NT2/D1 (cell line): ENCODE data around the gene LSM3.

Experiments used
- DNase-seq: peaks from one replicate; pipeline ENCODE4 v3.0.0-alpha.2; 2011; ENCODE audit warnings: low read depth, low spot score
- H3K27me3 ChIP-seq: 2 replicates; pipeline ENCODE4 v1.6.0; 2011; ENCODE audit warnings: mild to moderate bottlenecking; ENCODE audit not compliant: insufficient read length, insufficient read depth
- H3K36me3 ChIP-seq: 2 replicates; pipeline ENCODE4 v1.6.1; 2011; ENCODE audit warnings: mild to moderate bottlenecking, low read length, mixed read lengths; ENCODE audit not compliant: insufficient read depth, insufficient read length
- H3K4me1 ChIP-seq: 2 replicates; pipeline ENCODE4 v1.5.1; 2011; ENCODE audit not compliant: insufficient read depth, insufficient read length
- H3K4me3 ChIP-seq: 2 replicates; pipeline ENCODE4 v1.5.1; 2011; ENCODE audit warnings: low read depth; ENCODE audit not compliant: insufficient read length
- H3K9ac ChIP-seq: 2 replicates; pipeline ENCODE4 v1.6.0; 2011; ENCODE audit warnings: low read depth; ENCODE audit not compliant: insufficient read length
- H3K9me3 ChIP-seq: 2 replicates; pipeline ENCODE4 v1.5.1; 2011; ENCODE audit warnings: mild to moderate bottlenecking, low read length; ENCODE audit not compliant: insufficient read depth
- SUZ12 ChIP-seq: IDR thresholded peaks from 2 replicates; pipeline ENCODE4 v1.6.1; 2011; ENCODE audit not compliant: insufficient read length, insufficient read depth; ENCODE audit errors: extremely low read depth
- YY1 ChIP-seq: IDR thresholded peaks from 2 replicates; pipeline ENCODE4 v1.6.1; 2011; ENCODE audit not compliant: insufficient read length, insufficient read depth
- ZNF274 ChIP-seq: IDR thresholded peaks from 2 replicates; pipeline ENCODE4 v1.6.1; 2011; ENCODE audit warnings: mild to moderate bottlenecking, low read depth, low read length

The LSM3 gene

GRCh38 chr3:14133188-14133800 lies 45.3 kb upstream of the LSM3 start:
- no peak for DNase-seq
- peaks cover 100% of the 10 kb centered on the region for H3K36me3 ChIP-seq

DNA sequence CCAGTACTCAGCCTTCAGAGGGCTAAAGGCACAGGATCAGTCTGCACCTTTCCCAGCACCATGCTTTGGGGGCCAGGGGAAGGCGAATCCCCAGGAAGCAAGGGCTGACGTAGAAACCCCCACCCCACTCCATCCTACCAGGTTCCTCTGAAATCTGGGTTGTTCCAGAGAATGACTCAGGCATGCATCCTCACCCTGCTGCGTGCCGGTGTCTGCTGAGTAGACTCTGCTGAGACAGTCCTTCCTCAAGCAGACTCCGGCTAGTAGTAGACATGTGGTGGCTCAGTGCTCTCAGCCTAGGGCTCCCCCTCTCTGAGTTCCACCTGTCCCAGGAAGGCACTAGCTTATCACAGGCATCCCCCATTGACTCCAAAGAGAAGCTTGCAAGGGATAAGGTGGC lies 44.7 kb upstream of the LSM3 start:
- Histone ChIP-seq H3K36me3 (peaks cover 100% of the 10 kb centered on the region), H3K27me3 (no peaks in the 10 kb centered on the region), H3K4me1 (no peaks in the 10 kb centered on the region), H3K4me3 (no peak overlapping the region), H3K9ac (no peak overlapping the region), H3K9me3 (no peaks in the 10 kb centered on the region)
- TF ChIP-seq YY1 = no peak
- TF ChIP-seq ZNF274 = no peak
- no peak for TF ChIP-seq SUZ12
- no peak for DNase-seq

More at GRCh38 chr3:14133188-14133800, 45.3 kb upstream of the LSM3 start:
- TF ChIP-seq YY1 (no peak), SUZ12 (no peak), ZNF274 (no peak)
- no peak overlapping the region for H3K4me3 ChIP-seq
- no peak overlapping the region for H3K9ac ChIP-seq
- no peaks in the 10 kb centered on the region for H3K27me3 ChIP-seq
- H3K4me1 ChIP-seq = no peaks in the 10 kb centered on the region
- H3K9me3 ChIP-seq = no peaks in the 10 kb centered on the region

DNA sequence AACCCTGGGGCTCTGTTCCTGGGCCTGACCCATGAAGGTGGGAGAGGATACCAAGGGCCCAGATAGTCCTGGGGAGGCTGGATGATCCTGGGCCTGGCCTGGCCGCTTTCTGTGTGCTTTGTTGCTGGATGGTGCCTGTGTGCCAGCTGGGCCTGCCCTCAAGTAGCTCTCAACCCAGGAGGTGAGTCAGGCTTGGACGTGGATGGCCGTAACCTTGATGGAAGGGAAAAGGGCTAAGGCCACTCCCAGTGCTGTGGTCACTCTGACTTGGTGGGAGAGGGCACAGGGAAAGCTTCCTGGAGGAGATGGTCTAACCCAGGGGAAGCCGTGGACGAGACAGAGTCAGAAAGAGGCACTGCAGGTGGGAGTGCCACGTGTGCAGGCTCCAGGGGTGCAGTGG lies 44.3 kb upstream of the LSM3 start:
- H3K36me3 ChIP-seq = peaks cover 100% of the 10 kb centered on the region
- H3K9me3 ChIP-seq = no peaks in the 10 kb centered on the region
- no peaks in the 10 kb centered on the region for H3K27me3 ChIP-seq
- H3K4me3 ChIP-seq = no peak overlapping the region
- DNase-seq = no peak
- no peaks in the 10 kb centered on the region for H3K4me1 ChIP-seq
- TF ChIP-seq ZNF274 (no peak), YY1 (no peak), SUZ12 (no peak)
- no peak overlapping the region for H3K9ac ChIP-seq

GRCh38 chr3:14135581-14135980 lies 43.0 kb upstream of the LSM3 start:
- H3K4me3 ChIP-seq = no peak overlapping the region
- peaks cover 100% of the 10 kb centered on the region for H3K36me3 ChIP-seq
- no peaks in the 10 kb centered on the region for H3K9me3 ChIP-seq
- H3K4me1 ChIP-seq = no peaks in the 10 kb centered on the region
- H3K27me3 ChIP-seq = no peaks in the 10 kb centered on the region
- TF ChIP-seq SUZ12 (no peak), ZNF274 (no peak), YY1 (no peak)
- no peak overlapping the region for H3K9ac ChIP-seq
- no peak for DNase-seq

DNA sequence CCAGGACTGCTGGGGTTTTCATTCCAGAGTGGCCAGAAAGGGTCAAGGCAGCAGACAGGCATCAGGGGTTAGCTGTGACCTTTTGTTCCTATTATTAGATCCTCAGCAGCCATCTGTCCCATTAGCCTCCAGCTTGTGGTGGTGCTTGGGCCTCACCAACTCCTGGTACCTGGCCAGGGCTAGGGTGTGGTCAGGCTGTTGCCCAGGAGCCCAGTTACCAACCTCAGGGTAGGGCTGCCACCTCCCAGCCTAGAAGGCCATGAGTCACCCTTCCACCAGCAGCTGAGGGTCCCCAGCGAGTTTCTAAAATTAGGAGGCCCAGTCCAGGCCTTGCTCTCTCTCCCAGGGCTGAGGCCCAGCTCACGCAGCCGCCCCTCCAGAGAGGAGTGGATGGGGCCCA lies 41.6 kb upstream of the LSM3 start:
- no peaks in the 10 kb centered on the region for H3K4me1 ChIP-seq
- no peak for DNase-seq
- TF ChIP-seq SUZ12 (no peak), YY1 (no peak), ZNF274 (no peak)
- no peaks in the 10 kb centered on the region for H3K27me3 ChIP-seq
- H3K9ac ChIP-seq = no peak overlapping the region
- H3K36me3 ChIP-seq = peaks cover 100% of the 10 kb centered on the region
- no peaks in the 10 kb centered on the region for H3K9me3 ChIP-seq
- H3K4me3 ChIP-seq = no peak overlapping the region

DNA sequence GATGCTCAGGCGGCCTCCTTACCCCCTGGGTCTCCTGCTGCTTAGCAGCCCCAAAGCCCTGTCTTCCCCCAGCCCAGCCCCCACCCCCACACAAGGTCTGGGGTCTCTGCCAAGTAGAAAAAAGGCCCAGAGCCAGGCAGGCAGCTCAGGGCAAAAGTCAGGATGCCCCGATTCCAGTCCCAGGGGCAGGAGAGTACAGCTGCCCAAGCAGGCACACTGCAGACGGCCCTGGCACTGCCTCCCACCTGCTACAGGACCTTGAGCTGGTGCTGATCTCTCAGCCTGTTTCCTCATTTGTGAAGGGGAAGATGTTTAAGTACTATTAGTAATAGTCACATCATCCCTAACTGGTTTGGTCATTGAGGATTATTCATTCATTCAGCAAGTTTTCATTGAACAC lies 41.2 kb upstream of the LSM3 start:
- DNase-seq = no peak
- Histone ChIP-seq H3K36me3 (peaks cover 99% of the 10 kb centered on the region), H3K4me3 (no peak overlapping the region), H3K9me3 (no peaks in the 10 kb centered on the region), H3K27me3 (no peaks in the 10 kb centered on the region), H3K4me1 (no peaks in the 10 kb centered on the region), H3K9ac (no peak overlapping the region)
- TF ChIP-seq ZNF274 = no peak
- no peak for TF ChIP-seq SUZ12
- no peak for TF ChIP-seq YY1

- no peak overlapping the region for H3K4me3 ChIP-seq
- peaks cover 96% of the 10 kb centered on the region for H3K36me3 ChIP-seq
- H3K27me3 ChIP-seq = no peaks in the 10 kb centered on the region
- TF ChIP-seq SUZ12 = no peak
- TF ChIP-seq ZNF274 = no peak
- TF ChIP-seq YY1 = no peak
- DNase-seq = no peak
- H3K9ac ChIP-seq = no peak overlapping the region
- H3K9me3 ChIP-seq = no peaks in the 10 kb centered on the region
- no peaks in the 10 kb centered on the region for H3K4me1 ChIP-seq
Measured at GRCh38 chr3:14138109-14138877, 40.3 kb upstream of the LSM3 start.
